Fibroblast of mammary gland (primary cell): ENCODE measurements around the gene EDN2.
A peak's percentile ranks its signal among the peaks of the same experiment; 100 is the strongest.

Experiments used
- DNase-seq: peaks from one replicate; pipeline ENCODE4 v3.0.0-alpha.2; 2010; ENCODE audit warnings: low read depth
- H3K4me3 ChIP-seq: 2 replicates; pipeline ENCODE4 v1.5.1; 2011; ENCODE audit warnings: low read depth, mild to moderate bottlenecking, low read length, moderate library complexity; ENCODE audit not compliant: control insufficient read depth
- CTCF ChIP-seq: conservative IDR thresholded peaks from 2 replicates; pipeline ENCODE4 v1.5.1; 2011; ENCODE audit warnings: low read depth, low read length, inconsistent platforms; ENCODE audit not compliant: control insufficient read depth, insufficient read depth

The EDN2 gene

GRCh38 chr1:41517062-41517438 lies 32.6 kb upstream of the EDN2 start:
- no peak overlapping the region for H3K4me3 ChIP-seq
- DNase-seq: no peak
- TF ChIP-seq CTCF: no peak

- DNase-seq: peak; percentile 77
- TF ChIP-seq CTCF: peak; percentile 59
- H3K4me3 ChIP-seq: peak overlapping the region; percentile 38
These were observed 31.9 kb upstream of the EDN2 start for GRCh38 chr1:41516168-41517061.

GRCh38 chr1:41515778-41516167 lies 31.3 kb upstream of the EDN2 start:
- DNase-seq: no peak
- no peak overlapping the region for H3K4me3 ChIP-seq
- no peak for TF ChIP-seq CTCF

- no peak for TF ChIP-seq CTCF
These were observed 30.7 kb upstream of the EDN2 start for GRCh38 chr1:41515131-41515678.

GRCh38 chr1:41514381-41514780 lies 29.9 kb upstream of the EDN2 start:
- TF ChIP-seq CTCF: no peak
- DNase-seq: no peak
- no peak overlapping the region for H3K4me3 ChIP-seq

More at GRCh38 chr1:41515131-41515678, 30.7 kb upstream of the EDN2 start:
- no peak overlapping the region for H3K4me3 ChIP-seq
- no peak for DNase-seq

- H3K4me3 ChIP-seq: no peak overlapping the region
- no peak for DNase-seq
- TF ChIP-seq CTCF: peak; percentile 31
These were observed 28.9 kb upstream of the EDN2 start for GRCh38 chr1:41513383-41513735.
